Measurements from ENCODE around the gene ID4.

The ID4 gene
- long read RNA-seq, donor 1, transcript ID4-201 (3 exons, 2,344 nt) = major isoform, 54 of 54 reads
- long read RNA-seq, donor 1, partial matches to known transcripts = 0 of 54 reads
- long read RNA-seq, donor 1, other reads (novel, unspliced or antisense) = 0 of 54 reads
- long read RNA-seq, donor 2, transcript ID4-201 (3 exons, 2,344 nt) = major isoform, 39 of 46 reads
- long read RNA-seq, donor 2, partial matches to known transcripts = 7 of 46 reads
- long read RNA-seq, donor 2, other reads (novel, unspliced or antisense) = 0 of 46 reads
- long read RNA-seq, donor 3, transcript ID4-201 (3 exons, 2,344 nt) = major isoform, 38 of 50 reads
- long read RNA-seq, donor 3, partial matches to known transcripts = 12 of 50 reads
- long read RNA-seq, donor 3, other reads (novel, unspliced or antisense) = 0 of 50 reads
- long read RNA-seq, donor 4, transcript ID4-201 (3 exons, 2,344 nt) = major isoform, 61 of 61 reads
- long read RNA-seq, donor 4, partial matches to known transcripts = 0 of 61 reads
- long read RNA-seq, donor 4, other reads (novel, unspliced or antisense) = 0 of 61 reads
- long read RNA-seq, donor 5, transcript ID4-201 (3 exons, 2,344 nt) = major isoform, 78 of 83 reads
- long read RNA-seq, donor 5, partial matches to known transcripts = 5 of 83 reads
- long read RNA-seq, donor 5, other reads (novel, unspliced or antisense) = 0 of 83 reads
- long read RNA-seq, donor 6, transcript ID4-201 (3 exons, 2,344 nt) = major isoform, 85 of 85 reads
- long read RNA-seq, donor 6, partial matches to known transcripts = 0 of 85 reads
- long read RNA-seq, donor 6, other reads (novel, unspliced or antisense) = 0 of 85 reads
- long read RNA-seq, donor 7, transcript ID4-201 (3 exons, 2,344 nt) = major isoform, 93 of 93 reads
- long read RNA-seq, donor 7, partial matches to known transcripts = 0 of 93 reads
- long read RNA-seq, donor 7, other reads (novel, unspliced or antisense) = 0 of 93 reads
- long read RNA-seq, donor 8, transcript ID4-201 (3 exons, 2,344 nt) = major isoform, 53 of 94 reads
- long read RNA-seq, donor 8, partial matches to known transcripts = 41 of 94 reads
- long read RNA-seq, donor 8, other reads (novel, unspliced or antisense) = 0 of 94 reads

GRCh38 chr6:19836799-19837510, at the start of gene ID4:
Gene ID4 (plus strand): TSS chr6:19837370. CDS start chr6:19837755, 385 bp downstream.
- peak; percentile 93 for DNase-seq

- no peak for DNase-seq
Measured at GRCh38 chr6:19788686-19789085, 48.5 kb upstream of the ID4 start.

GRCh38 chr6:19789100-19789803, 47.9 kb upstream of the ID4 start:
- DNase-seq = no peak

- no peak for DNase-seq
Measured at GRCh38 chr6:19791267-19791666, 45.9 kb upstream of the ID4 start.

- DNase-seq = no peak
Measured at GRCh38 chr6:19795211-19795610, 42.0 kb upstream of the ID4 start.

- no peak for DNase-seq
Measured at GRCh38 chr6:19796452-19796851, 40.7 kb upstream of the ID4 start.

GRCh38 chr6:19798362-19798761, 38.8 kb upstream of the ID4 start:
- DNase-seq = no peak

GRCh38 chr6:19802656-19803055, 34.5 kb upstream of the ID4 start:
- no peak for DNase-seq

- DNase-seq = no peak
Measured at GRCh38 chr6:19803331-19804204, 33.6 kb upstream of the ID4 start.

GRCh38 chr6:19804205-19805128, 32.7 kb upstream of the ID4 start:
- peak; percentile 97 for DNase-seq

- no peak for DNase-seq
Measured at GRCh38 chr6:19805129-19805481, 32.1 kb upstream of the ID4 start.

GRCh38 chr6:19806971-19807396, 30.2 kb upstream of the ID4 start:
- DNase-seq = no peak

GRCh38 chr6:19811397-19812079, 25.6 kb upstream of the ID4 start:
- DNase-seq = peak; percentile 51

- no peak for DNase-seq
Measured at GRCh38 chr6:19812512-19813119, 24.6 kb upstream of the ID4 start.

- DNase-seq = no peak
Measured at GRCh38 chr6:19818805-19819204, 18.4 kb upstream of the ID4 start.

GRCh38 chr6:19824058-19824807, 12.9 kb upstream of the ID4 start:
- DNase-seq = no peak

- DNase-seq = no peak
Measured at GRCh38 chr6:19827247-19827646, 9.9 kb upstream of the ID4 start.

GRCh38 chr6:19827903-19828302, 9.3 kb upstream of the ID4 start:
- DNase-seq = no peak

Data from right kidney (tissue), 9 donors.